ENCODE measurements around the gene RAB1B. TPM values are rescaled to one million over a fixed set of nuclear protein-coding genes. Genes with fewer than 3 reads are reported as not detected.

Gene RAB1B
- total RNA-seq, 1 donor: 75.3 TPM

DNA sequence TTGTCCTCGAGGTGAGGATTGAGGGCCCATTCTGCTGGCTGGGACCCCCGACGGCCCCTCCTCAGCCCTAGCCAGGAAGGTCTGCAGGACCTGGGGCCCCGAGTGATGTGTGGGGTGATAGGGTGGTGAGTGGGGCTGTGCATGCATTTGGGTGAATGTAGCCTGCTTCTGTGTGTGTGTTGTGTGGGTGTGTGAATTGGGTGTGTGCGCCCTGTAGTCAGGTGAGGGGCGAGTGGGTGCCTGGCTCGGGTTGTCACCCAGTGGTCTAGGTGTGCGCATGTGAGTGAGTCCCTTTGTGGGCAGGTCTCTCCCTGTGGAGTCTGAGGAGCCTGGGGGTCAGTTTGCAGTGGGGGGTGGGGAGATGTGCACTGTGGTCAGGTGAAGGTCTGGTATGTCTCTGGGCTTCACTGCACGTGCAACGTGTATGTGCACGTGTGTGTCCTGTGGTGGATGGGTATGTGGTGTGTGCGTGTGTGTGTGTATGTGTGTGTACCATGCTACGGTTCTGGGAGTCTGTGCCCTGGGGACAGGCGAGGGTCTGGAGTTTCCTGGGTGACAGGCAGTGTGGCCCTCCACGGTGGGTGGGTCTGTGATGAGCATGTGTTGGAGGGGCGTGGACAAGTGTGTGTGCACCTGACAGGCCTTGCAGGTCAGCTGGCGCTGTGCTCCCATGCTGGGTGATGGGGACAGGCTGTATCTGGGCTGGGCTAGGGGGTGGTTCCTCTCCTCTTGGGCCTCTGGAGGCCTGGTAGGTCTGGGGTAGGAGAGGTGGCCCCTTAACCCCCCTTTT is 24.3 kb downstream of the RAB1B start:
- TF ChIP-seq CTCF (IDR thresholded peaks at IDR 0.05; ENCODE audit: extremely low read depth, low read depth, low read length): no peak
- Histone ChIP-seq H3K4me2 (ENCODE audit: insufficient read depth, low read length) (no peak overlapping the region), H3K27me3 (ENCODE audit: insufficient read depth, low read length) (peaks cover 40% of the 10 kb centered on the region), H3K36me3 (ENCODE audit: insufficient read depth, low read length) (no peaks in the 10 kb centered on the region), H3K79me2 (ENCODE audit: insufficient read depth, low read length) (peaks cover 11% of the 10 kb centered on the region), H3K4me1 (ENCODE audit: insufficient read depth, low read length) (peaks cover 17% of the 10 kb centered on the region), H4K20me1 (ENCODE audit: insufficient read depth, low read length) (peaks cover 3% of the 10 kb centered on the region), H2AFZ (ENCODE audit: low read length) (no peak overlapping the region), H3K9me3 (ENCODE audit: low read depth, low read length) (no peaks in the 10 kb centered on the region), H3K4me3 (ENCODE audit: insufficient read depth, low read length) (no peak overlapping the region), H3K27ac (ENCODE audit: low read depth, low read length) (no peak overlapping the region)
- DNase-seq (ENCODE audit: insufficient read length, low spot score, missing footprints): peak; percentile 79

GRCh38 chr11:66293352-66293751 is 24.9 kb downstream of the RAB1B start:
- Histone ChIP-seq H3K4me1 (ENCODE audit: insufficient read depth, low read length) (peaks cover 10% of the 10 kb centered on the region), H4K20me1 (ENCODE audit: insufficient read depth, low read length) (no peaks in the 10 kb centered on the region), H3K4me3 (ENCODE audit: insufficient read depth, low read length) (no peak overlapping the region), H3K36me3 (ENCODE audit: insufficient read depth, low read length) (no peaks in the 10 kb centered on the region), H3K79me2 (ENCODE audit: insufficient read depth, low read length) (peaks cover 5% of the 10 kb centered on the region), H3K27ac (ENCODE audit: low read depth, low read length) (no peak overlapping the region), H3K4me2 (ENCODE audit: insufficient read depth, low read length) (no peak overlapping the region), H2AFZ (ENCODE audit: low read length) (no peak overlapping the region), H3K27me3 (ENCODE audit: insufficient read depth, low read length) (peaks cover 43% of the 10 kb centered on the region), H3K9me3 (ENCODE audit: low read depth, low read length) (no peaks in the 10 kb centered on the region)
- peak; percentile 74 for DNase-seq (ENCODE audit: insufficient read length, low spot score, missing footprints)
- no peak for TF ChIP-seq CTCF (IDR thresholded peaks at IDR 0.05; ENCODE audit: extremely low read depth, low read depth, low read length)

DNA sequence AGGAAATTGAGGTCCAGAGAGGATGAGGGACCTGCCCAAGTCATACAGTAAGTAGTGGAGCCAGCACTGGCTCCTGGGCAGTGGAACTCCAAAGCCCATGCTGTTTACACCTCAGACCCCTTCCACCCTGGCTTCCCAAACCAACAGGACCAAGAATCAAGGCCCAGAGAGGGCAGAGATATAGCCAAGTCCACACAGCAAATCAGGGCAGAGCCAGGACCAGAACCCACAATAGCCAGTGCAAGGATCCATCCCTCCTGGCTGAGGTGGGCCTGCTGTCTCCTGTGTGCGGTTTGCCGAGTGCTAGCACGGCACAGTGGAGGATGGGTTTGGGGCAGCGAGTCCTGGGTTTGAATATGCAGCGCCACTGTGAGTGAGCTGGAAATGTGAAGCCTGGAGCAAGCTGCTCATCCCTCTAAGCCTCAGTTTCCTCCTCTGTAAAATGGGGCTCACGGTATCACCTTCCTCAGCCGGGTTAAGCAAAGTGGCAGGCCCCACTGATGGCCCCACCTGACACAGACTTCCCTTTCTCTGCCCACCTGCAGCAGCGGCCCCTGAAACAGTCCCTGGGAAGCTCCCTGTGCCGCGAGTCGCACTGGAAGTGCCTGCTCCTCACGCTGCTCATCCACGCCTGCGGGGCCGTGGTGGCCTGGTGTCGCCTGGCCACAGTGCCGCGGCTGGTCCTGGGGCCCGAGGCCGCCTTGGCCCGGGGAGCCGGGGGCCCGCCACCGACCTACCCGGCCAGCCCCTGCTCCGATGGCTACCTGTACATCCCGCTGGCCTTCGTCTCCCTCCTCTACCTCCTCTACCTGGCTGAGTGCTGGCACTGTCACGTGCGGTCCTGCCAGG is 25.6 kb downstream of the RAB1B start:
- Histone ChIP-seq H4K20me1 (ENCODE audit: insufficient read depth, low read length) (no peaks in the 10 kb centered on the region), H3K27me3 (ENCODE audit: insufficient read depth, low read length) (peaks cover 43% of the 10 kb centered on the region)
- no peak for TF ChIP-seq CTCF (IDR thresholded peaks at IDR 0.05; ENCODE audit: extremely low read depth, low read depth, low read length)

More for the DNA sequence above, 25.6 kb downstream of the RAB1B start:
- no peak overlapping the region for H3K4me3 ChIP-seq (ENCODE audit: insufficient read depth, low read length)
- no peak overlapping the region for H2AFZ ChIP-seq (ENCODE audit: low read length)
- no peak overlapping the region for H3K27ac ChIP-seq (ENCODE audit: low read depth, low read length)
- no peaks in the 10 kb centered on the region for H3K36me3 ChIP-seq (ENCODE audit: insufficient read depth, low read length)
- no peaks in the 10 kb centered on the region for H3K9me3 ChIP-seq (ENCODE audit: low read depth, low read length)
- peak; percentile 87 for DNase-seq (ENCODE audit: insufficient read length, low spot score, missing footprints)
- no peaks in the 10 kb centered on the region for H3K79me2 ChIP-seq (ENCODE audit: insufficient read depth, low read length)
- H3K4me1 ChIP-seq (ENCODE audit: insufficient read depth, low read length): peaks cover 10% of the 10 kb centered on the region
- H3K4me2 ChIP-seq (ENCODE audit: insufficient read depth, low read length): no peak overlapping the region
